Left ventricle myocardium inferior (tissue), 1 donor: Measurements from ENCODE around the gene BASP1. TPM values are rescaled to one million over a fixed set of nuclear protein-coding genes. Genes with fewer than 3 reads are reported as not detected.

ENCODE experiments used
- DNase-seq: peaks from one replicate; pipeline ENCODE4 v3.0.0-alpha.2; 2020
- H3K27ac ChIP-seq: fragments of 200-600 bp; replicated peaks from 2 replicates; pipeline ENCODE4 v1.8.0; 2021
- H3K27me3 ChIP-seq: fragments of 200-600 bp; 2 replicates; pipeline ENCODE4 v1.8.0; 2021; ENCODE audit warnings: low read depth
- H3K36me3 ChIP-seq: fragments of 200-600 bp; 2 replicates; pipeline ENCODE4 v1.8.0; 2021
- H3K4me1 ChIP-seq: fragments of 200-600 bp; 2 replicates; pipeline ENCODE4 v1.8.0; 2021
- H3K4me3 ChIP-seq: fragments of 200-600 bp; 2 replicates; pipeline ENCODE4 v1.8.0; 2021; ENCODE audit warnings: mild to moderate bottlenecking, moderate library complexity
- H3K9me3 ChIP-seq: fragments of 200-600 bp; replicated peaks from 2 replicates; pipeline ENCODE4 v1.8.0; 2021
- CTCF ChIP-seq: fragments of 200-600 bp; IDR thresholded peaks from 2 replicates; pipeline ENCODE4 v1.8.0; 2021; ENCODE audit warnings: antibody characterized with exemption, mild to moderate bottlenecking, borderline replicate concordance
- intact Hi-C: fragments of 100-400 bp; cut with micrococcal nuclease; formaldehyde crosslinking; loops from one replicate; pipeline ENCODE4 v1.11.0; 2022
- total RNA-seq: library from RNA; stranded (reverse); fragmentation: NEBNext Ultra II Directional; extraction: Animal tissue kit (Norgen Biotek cat#: 25700); gene quantifications from one replicate; pipeline ENCODE4 v1.2.1, GENCODE V29; 2021
- donor health status: DM: no; HTN: yes; CAD: no; lungs with severe emphysema.

BASP1 gene
- total RNA-seq, 1 donor from 2014 or later, result 3.7 TPM

GRCh38 chr5:17219992-17220391 is 2.6 kb downstream of the BASP1 start:
- H3K4me3 ChIP-seq, result no peak overlapping the region
- no peaks in the 10 kb centered on the region for H3K9me3 ChIP-seq
- peaks cover 100% of the 10 kb centered on the region for H3K27me3 ChIP-seq
- DNase-seq, result no peak
- no peak overlapping the region for H3K27ac ChIP-seq
- TF ChIP-seq CTCF, result no peak
- intact Hi-C loops, result loop anchor here (5.0 kb wide), 1 partner anchor 1092 kb away; no protein-coding TSS in a partner anchor
- H3K36me3 ChIP-seq, result no peaks in the 10 kb centered on the region
- H3K4me1 ChIP-seq, result peaks cover 25% of the 10 kb centered on the region

DNA sequence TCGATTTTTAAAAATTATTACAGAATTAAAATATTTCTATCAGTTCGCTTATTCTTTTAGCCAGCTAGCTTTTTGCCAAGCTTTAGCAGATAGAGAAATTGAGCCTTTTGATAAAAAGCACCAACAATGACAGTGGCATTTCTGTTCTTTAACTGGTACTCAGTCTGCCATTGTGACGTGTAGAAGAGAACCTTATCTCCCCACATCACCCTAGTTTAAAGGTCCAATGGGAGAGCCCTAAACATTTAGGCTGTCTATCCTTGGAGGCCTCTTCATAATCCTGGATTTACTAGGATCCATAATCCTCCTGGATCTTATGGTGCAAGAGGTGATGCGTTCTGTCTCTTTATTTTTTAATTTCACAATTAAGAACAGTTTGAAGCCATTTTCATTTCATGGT is 3.0 kb downstream of the BASP1 start:
- DNase-seq, result no peak
- H3K27ac ChIP-seq, result no peak overlapping the region
- H3K36me3 ChIP-seq, result no peaks in the 10 kb centered on the region
- H3K4me1 ChIP-seq, result peaks cover 25% of the 10 kb centered on the region
- intact Hi-C loops, result no loop called here
- H3K9me3 ChIP-seq, result no peaks in the 10 kb centered on the region
- H3K27me3 ChIP-seq, result peaks cover 100% of the 10 kb centered on the region
- no peak for TF ChIP-seq CTCF
- H3K4me3 ChIP-seq, result no peak overlapping the region

GRCh38 chr5:17221843-17222636 is 4.6 kb downstream of the BASP1 start:
- no peaks in the 10 kb centered on the region for H3K9me3 ChIP-seq
- no peak for DNase-seq
- intact Hi-C loops, result no loop called here
- no peak for TF ChIP-seq CTCF
- peaks cover 98% of the 10 kb centered on the region for H3K27me3 ChIP-seq
- H3K27ac ChIP-seq, result no peak overlapping the region
- peaks cover 18% of the 10 kb centered on the region for H3K4me1 ChIP-seq
- H3K4me3 ChIP-seq, result no peak overlapping the region
- no peaks in the 10 kb centered on the region for H3K36me3 ChIP-seq

DNA sequence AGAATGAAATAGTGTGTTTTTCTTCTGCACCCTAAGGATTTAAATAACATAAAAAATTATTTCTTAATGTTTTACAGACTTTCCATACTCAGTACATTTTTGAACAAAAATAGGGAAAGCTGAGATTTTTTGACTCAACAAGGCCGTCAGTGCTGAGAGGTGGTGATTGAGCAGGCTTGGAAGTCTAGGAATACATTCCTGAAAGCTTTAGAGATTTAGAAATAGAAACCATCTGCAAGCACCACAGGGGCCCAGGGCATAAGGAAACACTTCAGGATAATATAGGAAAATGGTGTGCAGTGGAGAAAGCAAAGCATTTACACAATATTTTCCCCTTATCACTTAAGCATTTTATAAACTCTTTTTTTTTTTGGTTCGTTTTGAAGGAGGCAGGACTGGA is 5.2 kb downstream of the BASP1 start:
- intact Hi-C loops, result no loop called here
- peaks cover 14% of the 10 kb centered on the region for H3K4me1 ChIP-seq
- no peak overlapping the region for H3K27ac ChIP-seq
- TF ChIP-seq CTCF, result no peak
- H3K27me3 ChIP-seq, result peaks cover 96% of the 10 kb centered on the region
- DNase-seq, result no peak
- no peaks in the 10 kb centered on the region for H3K36me3 ChIP-seq
- no peak overlapping the region for H3K4me3 ChIP-seq
- no peaks in the 10 kb centered on the region for H3K9me3 ChIP-seq

DNA sequence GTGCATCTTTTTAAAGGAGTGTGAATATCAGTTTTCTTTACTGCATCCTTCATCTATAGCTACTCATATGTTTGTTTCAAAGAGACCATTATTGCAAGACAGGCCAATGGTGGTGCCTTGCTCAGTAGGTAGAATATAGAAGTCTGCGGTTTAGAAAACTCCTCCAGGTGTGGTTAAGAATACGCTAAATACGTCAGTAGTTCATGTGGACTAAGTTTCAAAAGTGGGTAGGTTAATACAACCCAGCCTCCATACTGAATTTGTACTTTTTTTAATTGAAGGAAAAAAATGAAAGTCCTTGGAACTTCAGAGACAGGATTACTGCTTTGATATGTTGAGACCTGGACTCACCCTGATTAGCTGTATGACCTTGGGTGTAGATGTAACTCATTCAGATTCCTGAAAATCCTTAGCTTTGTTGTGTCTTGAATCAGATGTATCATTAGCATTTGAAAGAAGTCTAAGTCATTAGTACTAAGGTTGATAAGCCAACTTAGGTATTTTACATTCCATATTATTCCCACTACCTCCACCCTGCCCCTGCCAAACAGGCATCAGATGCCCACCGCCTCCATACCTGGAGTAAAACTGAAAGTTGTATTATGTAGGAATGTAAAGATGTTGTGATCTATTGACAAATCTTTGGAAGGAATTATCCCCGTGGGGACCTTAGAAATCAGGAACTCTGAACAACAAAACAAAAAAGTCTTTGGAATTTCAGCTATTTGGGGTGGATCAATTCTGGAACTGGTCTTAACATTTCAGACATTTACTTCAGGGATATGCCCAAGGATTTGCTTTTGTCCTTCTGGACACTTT is 6.1 kb downstream of the BASP1 start:
- Histone ChIP-seq H3K4me3 (no peak overlapping the region), H3K36me3 (no peaks in the 10 kb centered on the region), H3K27me3 (peaks cover 92% of the 10 kb centered on the region), H3K4me1 (peaks cover 5% of the 10 kb centered on the region), H3K27ac (no peak overlapping the region), H3K9me3 (no peaks in the 10 kb centered on the region)
- TF ChIP-seq CTCF, result no peak
- intact Hi-C loops, result no loop called here
- DNase-seq, result no peak
